Ovary (tissue), 3 donors: ENCODE data around the gene CEND1.

ENCODE experiments used
- CTCF ChIP-seq, 3 donors: fragments of 450-650 bp in 2 of 3; fragments of 200-600 bp in 1 of 3; IDR thresholded peaks; one replicate each; pipeline versions ENCODE4 v1.5.1 to v1.8.0; 2016 to 2022; ENCODE audit warnings: antibody characterized with exemption in 3 of 3, mild to moderate bottlenecking in 1 of 3
- EP300 ChIP-seq: sonication (generic); formaldehyde crosslinking; IDR thresholded peaks from one replicate; pipeline ENCODE4 v1.6.1; 2017; ENCODE audit warnings: antibody characterized with exemption
- POLR2A ChIP-seq: fragments of 450-650 bp; IDR thresholded peaks from one replicate; pipeline ENCODE4 v1.6.1; 2017; ENCODE audit warnings: antibody characterized with exemption, mild to moderate bottlenecking, moderate library complexity
- donor health status: DM: no; HTN: no; CAD: no.

- TF ChIP-seq CTCF (IDR thresholded peaks at IDR 0.05) (no peak), POLR2A (no peak), EP300 (no peak)
These were observed 14.1 kb upstream of the CEND1 start for GRCh38 chr11:803770-804598.
